ENCODE measurements around the gene NUDT14. TPM values are rescaled to one million over a fixed set of nuclear protein-coding genes. Genes with fewer than 3 reads are reported as not detected.

The NUDT14 gene
- total RNA-seq, 1 experiment from 2014 or later: 18.0 TPM

DNA sequence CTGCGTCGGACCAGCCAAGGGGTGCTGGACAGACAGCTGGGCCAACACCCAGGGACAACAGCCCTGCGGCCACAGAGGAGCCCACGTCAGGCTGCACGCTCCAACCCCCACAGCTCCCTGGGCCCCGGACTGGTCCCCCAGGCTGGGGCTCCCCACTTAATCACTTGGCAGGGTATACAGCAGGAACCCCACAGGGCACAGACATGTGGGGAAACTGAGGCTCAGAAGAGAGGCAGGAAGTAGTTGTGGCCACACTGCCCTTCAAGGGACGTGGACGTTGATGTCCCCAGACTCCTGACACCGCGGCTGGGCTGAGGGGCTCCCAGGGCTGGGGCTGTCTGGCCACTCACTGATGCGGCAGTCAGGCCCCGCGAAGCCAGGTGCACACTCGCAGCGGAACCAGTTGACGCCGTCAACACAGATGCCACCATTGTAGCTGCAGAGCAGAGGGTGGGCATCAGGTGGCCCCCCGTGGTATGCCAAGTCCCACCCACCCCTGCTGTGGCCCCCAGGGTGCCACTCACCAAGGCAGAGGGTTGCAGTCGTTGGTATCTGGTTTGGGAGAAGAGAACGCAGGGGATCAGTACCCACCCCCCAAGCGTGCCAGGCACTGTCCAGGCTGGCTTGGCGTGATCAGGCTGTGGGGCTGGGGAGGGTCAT lies 34.0 kb downstream of the NUDT14 start:
- DNase-seq (ENCODE audit: low spot score): no peak

DNA sequence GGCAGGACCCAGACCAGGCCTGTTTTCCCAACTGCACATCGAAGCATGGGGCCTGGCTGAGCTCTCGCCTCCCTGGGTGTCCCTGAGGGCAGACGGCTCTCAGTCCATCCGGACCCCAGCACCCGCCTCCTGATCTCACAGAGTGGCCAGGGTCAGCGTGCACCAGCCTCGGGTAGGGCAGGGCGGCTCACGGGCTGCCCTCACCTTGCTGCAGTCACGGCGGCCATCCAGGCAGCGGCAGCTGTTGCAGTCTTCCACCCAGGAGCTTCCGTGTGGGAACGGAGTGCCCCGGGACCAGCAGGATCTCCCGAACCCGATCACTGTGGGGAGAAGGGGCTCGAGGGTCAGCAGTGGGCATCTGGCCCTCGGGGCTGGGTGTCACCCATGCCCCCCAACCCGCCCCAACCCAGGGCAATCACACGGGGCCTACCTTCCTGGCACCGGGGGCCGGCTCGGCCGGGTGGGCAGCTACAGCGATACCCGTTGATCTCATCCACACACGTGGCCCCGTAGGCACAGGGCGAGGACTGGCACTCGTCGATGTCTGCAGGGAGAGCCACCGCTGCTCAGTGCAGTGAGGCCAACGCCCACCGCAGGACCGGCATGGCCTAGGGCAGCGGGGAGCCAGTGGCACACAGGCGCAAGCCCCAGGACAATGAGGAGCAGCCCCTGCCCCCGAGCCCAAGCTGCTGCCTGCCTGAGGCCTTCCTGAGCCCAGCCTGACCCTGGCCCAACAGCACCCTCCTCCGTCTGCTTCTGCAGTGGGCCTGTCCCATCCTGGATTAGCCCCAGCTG lies 34.7 kb downstream of the NUDT14 start:
- no peak for DNase-seq (ENCODE audit: low spot score)

DNA sequence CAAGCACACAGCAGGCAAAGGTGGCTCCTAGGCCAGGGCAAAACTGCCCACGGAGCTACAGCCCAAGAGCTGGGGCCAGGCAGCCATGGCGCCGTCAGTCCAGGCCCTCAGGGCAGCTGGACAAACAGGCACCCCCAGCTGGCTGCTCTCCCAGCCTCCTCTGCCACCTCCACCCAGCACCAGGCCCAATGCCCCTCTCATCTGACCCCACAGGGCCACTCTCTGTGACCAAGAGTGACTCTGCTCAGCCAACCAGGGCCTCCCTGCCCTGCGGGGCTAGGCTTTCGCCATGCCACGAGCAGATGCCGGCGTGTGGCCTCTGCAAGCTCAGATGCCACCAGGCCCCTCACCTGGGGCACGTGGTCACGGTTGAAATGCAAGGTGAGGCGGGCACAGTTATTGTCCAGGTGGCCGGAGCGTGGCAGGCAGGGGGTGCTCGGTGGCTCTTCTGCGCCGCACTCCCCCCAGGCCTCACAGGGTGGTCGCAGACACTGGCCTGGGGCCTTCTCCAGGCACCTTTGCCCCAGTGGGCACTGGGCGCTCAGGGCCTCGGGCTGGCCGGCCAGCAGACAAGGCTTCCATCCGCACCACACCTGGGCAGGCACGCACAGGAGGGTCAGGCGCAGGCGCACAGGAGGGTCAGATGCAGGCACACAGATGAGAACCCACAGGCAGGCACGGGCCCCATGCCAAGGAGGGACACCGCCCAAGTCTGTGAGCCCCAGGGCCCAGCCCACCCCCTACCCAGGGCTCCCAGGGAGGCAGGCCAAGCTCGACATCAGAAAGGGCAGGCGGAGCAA lies 35.5 kb downstream of the NUDT14 start:
- no peak for DNase-seq (ENCODE audit: low spot score)

DNA sequence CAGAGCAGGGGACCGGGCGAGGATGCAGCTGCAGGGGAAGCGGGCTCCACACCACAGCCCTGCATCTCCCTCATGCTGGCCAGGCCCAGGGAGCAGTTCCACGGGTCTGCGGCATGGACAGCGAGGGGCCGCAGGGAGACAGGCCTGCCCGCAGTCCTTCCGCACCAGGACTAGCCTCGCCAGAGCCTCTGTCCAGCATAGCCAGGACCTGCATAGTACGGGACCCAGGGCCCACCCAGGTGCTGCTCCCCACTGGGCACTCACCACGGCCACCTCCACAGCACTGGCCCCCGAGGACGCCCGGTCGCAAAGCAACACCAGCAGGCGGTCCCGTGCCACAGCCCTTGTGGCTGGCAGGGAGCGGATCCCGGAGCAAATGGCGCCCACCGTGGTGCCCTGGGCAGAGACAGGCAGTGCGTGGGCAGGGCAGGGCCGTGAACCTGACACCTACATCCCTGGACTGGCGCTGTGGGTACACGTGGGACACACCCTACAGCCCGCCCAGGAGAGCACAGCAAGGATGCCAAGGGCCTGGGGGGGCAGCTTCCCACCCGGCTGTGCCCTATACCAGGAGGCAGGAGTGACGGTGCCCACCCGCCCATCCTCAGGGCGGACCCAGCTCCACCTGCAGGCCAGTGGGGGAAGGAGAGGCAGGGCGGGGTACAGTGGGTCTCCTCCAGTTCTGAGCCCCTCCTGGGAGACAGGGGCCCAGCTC lies 36.3 kb downstream of the NUDT14 start:
- DNase-seq (ENCODE audit: low spot score): no peak

DNA sequence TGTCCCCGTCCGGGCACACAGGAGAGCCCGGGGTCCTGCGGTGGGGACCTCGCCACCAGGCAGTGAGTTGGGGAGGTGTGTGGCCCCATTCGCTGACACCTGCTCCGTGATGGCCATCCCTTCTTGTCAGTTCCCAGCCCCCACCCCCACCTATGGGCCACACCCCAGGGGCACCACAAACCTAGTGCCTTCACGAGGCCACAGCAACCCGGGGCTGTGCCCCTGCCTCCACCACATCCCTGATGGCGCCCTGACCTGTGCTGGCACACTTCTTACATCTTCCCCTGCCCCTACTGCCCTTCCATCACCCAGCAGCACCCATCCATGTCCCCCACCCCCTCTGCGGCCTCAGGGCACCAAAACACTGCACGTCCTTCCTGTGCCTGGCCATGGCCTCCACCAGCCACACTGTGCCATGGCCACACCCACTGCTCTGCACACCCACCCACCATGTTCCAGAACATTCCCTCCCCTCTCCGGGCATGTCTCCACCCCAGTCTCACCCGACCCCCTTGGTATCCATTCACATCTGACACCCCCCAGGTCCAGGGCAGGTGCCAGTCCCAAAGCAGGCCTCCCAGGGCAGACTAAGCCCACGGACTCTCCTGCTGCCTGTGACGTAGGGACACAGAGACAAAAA lies 37.0 kb downstream of the NUDT14 start:
- no peak for DNase-seq (ENCODE audit: low spot score)

DNA sequence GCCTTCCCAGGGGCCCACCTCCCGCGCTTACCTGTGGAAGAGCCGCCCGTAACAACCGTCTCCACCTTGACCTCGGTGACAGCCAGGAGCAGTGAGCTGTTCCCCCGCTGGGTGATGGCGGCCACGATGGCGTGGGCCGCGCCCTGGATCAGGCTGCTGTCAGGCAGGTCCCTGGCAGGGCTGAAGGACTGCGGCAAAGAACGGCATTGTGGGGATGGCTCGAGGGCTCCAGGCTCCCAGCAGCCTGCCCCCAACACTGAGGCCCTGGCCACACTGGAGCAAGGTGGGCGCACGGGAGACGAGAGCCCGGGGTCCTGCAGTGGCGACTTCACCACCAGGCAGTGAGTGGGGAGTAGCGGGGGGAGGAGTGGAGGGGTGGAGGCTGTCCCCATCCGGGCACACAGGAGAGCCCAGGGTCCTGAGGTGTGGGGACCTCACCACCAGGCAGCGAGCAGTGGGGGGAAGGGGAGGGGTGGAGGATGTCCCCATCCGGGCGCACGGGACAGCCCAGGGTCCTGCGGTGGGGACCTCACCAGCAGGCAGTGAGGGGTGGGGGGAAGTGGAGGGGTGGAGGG lies 37.6 kb downstream of the NUDT14 start:
- DNase-seq (ENCODE audit: low spot score): no peak

DNA sequence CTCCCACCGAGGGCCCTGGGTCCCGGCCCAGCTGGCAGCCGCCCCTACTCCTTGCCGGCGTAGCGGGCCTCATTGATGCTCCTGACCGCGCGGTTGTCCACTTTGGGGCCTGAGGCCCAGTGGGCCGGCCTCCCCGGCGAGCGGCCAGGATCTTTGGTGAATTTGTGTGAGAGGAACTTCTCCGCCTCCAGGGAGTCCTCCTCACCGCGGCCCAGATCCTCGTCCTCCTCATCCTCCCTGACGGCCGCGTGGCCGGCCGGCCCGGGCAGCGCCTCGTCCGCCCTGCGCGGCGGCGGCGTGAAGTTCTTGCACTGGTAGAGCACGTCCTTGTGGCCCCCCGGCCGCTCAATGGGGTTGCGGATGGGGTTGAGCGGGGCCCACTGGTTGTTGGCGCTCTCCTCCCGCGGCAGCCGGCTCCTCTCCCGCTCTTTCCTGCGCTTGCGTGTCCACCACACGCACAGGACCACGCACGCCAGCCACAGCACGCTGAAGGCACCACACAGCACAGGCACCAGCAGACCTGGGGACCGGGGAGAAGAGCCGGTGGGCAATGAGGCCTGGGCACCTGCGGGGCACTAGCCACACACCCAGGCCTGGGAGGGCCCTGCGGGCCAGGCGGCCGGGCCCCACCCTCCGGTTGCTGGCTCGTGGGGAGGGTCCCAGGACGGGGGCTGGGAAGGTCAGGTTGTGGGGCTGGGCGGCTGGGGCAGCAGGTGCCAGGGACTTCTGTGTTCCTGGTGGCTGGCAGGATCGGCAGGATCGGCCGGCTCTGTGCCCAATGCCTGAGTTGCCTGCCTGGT lies 38.3 kb downstream of the NUDT14 start:
- DNase-seq (ENCODE audit: low spot score): no peak

DNA sequence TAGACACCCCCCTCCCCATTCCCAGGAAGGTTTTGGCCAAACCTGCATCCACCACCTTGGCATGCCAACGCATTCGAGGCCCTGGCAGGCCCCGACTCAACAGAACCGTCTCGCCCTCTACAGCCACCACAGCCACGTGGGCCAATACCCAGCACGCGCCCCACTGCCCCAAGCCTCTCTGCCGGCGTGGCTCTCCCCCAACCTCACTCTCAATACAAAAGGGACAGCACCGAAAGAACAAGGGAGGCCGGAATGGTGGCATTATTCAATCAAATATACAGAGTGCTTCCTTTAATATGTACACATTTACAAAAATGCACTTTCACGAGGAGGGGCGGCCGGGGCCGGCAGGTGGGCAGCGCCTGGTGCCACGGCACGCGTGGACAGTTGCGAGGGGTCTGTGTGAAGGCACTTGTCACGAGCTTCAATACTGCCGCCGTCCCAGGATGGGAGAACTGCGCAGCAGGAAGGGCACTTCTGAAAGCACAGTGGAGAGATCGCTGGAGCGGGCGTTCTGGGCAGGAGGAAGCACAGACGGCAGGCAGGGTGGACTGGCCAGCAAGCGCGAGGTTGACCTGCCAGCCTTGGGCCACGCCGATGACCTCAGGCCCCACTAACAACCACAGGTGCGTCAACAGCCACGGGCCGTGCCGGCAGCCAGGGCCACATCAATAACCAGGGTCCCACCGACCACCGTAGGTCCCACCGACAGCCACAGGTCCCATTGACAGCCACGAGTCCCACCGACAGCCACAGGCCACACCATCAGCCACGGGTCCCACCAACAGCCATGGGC lies 39.4 kb downstream of the NUDT14 start:
- no peak for DNase-seq (ENCODE audit: low spot score)

DNA sequence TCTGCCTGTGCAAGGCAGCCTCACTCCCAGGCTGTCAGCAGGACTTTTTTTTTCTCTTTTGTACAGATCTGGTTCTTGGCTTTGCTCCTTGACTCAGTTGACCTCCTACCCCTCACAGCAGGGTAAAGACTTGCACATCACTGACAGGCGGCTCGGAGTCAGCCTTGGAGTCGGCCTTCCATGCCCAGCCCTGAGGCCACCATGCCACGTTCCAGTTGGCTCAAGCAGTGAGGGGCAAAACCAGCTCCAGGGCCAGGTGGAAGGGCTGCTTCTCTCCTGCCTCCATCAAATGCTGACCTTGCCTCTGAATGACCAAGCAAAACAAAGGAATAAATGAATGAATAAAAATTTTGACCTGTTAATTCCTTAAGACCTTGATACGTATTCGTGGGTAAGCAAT lies 40.1 kb downstream of the NUDT14 start:
- DNase-seq (ENCODE audit: low spot score): no peak

DNA sequence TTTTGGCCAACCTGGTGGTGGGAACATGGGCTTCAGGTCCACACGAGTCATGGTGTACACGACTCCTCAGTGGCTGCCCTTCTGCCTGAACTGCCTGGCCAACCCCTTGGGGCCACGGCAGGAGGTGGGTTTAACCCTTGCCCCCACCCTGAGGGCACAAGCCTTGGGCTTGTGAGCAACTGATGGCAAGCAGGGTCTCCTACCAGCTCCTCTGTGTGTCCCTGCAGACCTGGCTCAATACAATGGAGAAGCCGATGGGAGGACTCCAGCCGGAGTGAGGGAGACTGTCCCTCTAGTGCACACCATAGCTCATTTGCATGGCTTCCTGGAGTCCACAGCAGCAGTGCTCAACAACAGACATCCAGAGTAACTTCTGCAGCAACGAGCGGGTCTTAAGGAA lies 40.5 kb downstream of the NUDT14 start:
- DNase-seq (ENCODE audit: low spot score): no peak

DNA sequence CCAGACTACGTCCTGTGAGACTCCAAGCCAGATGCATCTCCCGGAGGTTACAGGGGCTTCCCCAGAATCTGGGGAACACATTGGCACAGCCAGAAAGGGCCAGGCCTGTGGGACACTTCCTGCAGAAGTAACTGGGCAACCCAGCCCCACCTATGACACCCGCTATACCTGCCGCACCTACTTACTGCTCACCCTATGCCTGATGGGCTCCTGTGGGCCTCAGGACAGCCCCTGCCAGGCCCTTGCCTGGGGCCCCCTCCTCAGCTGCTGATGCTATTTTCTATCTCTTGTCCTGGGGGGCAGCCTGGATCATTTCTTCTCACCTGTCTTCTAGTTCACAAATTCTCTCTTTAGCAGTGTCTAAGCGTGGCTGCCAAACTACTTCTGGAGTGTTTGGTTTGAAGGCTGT lies 41.3 kb downstream of the NUDT14 start:
- DNase-seq (ENCODE audit: low spot score): no peak

DNA sequence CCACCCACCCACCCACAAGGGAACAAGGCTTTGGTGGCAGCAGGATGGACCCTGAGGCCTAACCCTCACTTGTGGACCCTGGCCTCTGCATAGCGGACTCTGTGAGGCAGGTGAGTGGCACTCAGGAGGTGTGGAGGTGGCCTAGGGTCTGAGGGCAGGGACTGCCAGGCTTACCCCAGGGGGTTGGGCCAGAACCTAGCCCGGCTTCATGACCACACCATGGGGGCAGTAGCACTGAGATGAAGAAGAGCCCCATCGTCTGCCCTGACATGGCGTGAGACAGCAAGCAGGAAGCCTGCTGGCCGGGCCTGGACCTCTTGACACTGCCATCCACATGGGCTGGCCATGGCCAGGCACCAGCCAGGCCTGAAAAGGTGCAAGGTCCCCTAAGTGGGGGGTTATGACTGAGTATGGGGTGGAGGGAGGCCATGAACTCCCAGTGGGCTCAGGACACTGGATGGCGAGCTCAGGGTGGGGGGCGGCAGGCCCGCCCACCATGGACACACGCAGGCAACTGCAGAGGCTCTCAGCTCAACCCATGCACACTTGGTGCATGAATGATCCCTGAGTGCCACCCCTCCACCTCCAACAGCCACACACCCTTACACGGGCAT lies 41.8 kb downstream of the NUDT14 start:
- no peak for DNase-seq (ENCODE audit: low spot score)

DNA sequence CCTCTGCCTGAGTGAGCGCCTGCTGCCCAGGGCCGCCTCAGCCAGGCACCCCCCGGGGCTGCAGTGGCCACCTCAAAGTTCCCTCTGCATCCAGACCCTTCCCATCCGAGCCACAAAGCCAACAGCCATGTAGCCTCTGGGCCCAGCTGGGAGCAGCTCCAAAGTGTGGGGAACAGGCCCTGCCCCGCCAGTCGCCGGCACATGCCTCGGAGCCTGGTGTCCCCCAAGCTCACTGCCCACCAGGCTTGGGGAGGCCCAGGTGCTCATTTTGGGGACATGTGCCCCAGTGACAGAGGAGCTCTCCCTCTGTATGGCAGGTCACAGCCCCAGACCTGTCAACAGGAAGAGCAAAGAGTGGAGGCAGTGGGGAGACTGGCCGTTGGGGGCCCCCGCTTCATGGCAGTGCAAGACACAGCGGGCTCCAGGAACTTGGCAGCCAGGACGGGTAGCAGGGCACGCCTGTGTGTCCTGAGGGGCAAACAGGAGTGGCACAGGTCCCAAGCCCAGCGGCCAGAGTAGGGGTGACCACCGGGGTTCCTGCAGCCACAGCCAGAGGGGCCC lies 42.5 kb downstream of the NUDT14 start:
- DNase-seq (ENCODE audit: low spot score): no peak

DNA sequence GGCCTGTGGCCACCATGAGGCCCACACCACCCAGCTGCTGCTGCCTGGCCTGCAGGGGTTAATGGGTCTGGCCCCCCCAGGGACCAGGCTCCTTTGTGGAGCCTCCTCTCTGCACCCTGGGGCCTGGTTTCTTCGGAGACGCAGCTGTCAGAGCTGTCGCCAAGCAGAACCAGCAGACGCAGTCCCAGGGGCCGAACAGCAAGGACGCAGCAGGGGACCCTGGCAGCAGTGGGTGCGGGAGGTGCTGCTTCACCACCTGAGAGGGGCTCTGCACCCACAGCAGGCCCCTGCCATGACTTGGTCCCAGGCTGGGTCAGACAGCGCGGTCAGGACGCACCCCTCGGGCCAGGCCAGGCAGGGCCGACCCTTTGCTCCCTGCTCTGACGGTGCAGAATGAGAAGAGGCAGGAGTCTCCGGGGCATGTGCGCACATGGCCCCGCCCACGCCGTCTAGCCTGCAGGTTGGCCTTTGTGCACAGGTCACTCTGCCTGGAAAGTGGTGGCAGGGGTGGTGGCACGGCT lies 43.0 kb downstream of the NUDT14 start:
- DNase-seq (ENCODE audit: low spot score): no peak

DNA sequence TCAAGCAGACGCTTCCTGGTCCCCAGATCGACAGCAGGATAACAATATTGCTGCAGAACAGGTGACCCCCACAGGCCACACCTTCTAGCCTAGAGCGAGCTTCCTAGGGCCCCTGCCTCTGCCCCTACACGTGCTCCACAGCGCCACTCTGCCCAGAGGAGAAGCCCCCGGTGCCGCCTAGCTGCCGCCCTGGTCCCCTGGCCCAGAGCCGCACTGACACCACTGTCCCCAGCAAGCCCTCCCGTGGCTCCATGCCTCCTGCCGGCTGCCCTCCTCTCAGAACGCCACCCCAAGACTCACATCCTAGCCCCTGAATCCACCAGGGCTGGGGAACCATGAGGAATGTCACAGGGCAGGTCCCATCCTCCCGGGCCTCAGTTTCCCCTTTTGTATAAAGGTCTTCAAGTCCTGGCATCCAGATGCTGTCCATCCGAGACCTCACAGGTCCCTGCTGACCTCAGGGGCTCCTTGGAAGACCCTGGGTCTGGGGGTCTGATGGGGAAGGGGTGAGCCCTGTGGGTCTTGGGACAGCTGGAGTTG lies 43.6 kb downstream of the NUDT14 start:
- DNase-seq (ENCODE audit: low spot score): no peak

DNA sequence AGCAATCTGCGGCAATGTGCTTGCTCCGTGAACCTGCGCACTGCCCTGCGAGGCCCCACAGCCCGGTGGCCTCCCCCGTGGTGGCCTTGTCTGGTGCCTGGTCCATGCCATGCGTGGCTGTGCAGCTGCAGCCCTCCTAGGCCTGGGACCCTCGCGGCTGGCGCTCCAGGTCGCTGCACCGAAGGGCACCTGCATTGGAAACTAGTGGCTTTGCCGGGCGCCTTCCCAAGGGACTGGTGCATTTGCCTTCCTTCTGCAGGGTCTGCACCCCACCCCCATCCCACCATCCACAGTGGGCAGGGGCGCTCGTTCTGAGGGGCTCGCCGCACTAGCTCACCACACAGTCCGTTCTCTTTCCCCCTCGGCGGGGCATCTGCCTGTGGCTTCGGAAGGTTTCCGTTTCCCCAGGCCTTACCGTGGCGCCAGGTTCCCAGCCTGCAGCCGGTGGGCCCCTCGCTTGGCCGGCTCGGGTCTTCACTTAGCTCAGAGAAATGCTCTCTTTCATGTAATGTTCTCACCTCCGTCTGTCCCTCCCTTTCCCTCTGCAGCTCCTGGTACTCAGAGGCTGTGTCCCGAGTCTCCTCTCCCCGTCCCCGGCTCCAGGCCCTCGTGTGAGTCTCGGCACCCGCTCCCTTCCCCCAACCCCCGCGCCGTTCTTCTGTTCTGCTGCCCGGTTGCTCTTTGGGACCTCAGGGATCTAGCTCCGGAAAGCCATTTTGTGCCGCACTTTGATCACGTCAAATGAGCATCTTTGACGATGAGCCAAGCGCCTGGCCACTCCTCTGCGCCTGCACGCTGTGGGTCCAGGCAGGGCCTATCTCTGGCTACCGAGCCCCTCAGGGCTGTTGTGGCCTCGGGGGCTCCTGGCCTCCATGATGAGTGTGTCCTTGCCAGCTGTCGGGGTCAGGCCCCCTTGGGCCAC lies 44.5 kb downstream of the NUDT14 start:
- DNase-seq (ENCODE audit: low spot score): no peak
